Right atrium auricular region (tissue), 2 donors: ENCODE data around the gene CTAG1A. TPM values are rescaled to one million over a fixed set of nuclear protein-coding genes. Genes with fewer than 3 reads are reported as not detected.
"Not testable (repeated sequence)": the region's sequence is repeated elsewhere in the genome, so short reads cannot be mapped to it uniquely, and the experiment has no call there.

Experiments
- DNase-seq: peaks from one replicate; pipeline ENCODE4 v3.0.0-alpha.2; 2019; ENCODE audit warnings: low spot score
- H3K27ac ChIP-seq, 2 donors: fragments of 200-600 bp; sonication (generic); 1 replicate in 1 of 2; 2 replicates in 1 of 2; pipeline ENCODE4 v1.5.1; 2016 to 2019
- H3K27me3 ChIP-seq, 2 donors: fragments of 200-600 bp; sonication (generic); one replicate each; pipeline versions ENCODE4 v1.5.1 to v1.6.0; 2017 to 2019
- H3K36me3 ChIP-seq: fragments of 200-600 bp; sonication (generic); one replicate; pipeline ENCODE4 v1.5.1; 2016
- H3K4me1 ChIP-seq, 2 donors: fragments of 200-600 bp; sonication (generic); one replicate each; pipeline versions ENCODE4 v1.5.1 to v1.6.0; 2017 to 2019
- H3K4me3 ChIP-seq, 2 donors: fragments of 200-600 bp; sonication (generic); 1 replicate in 1 of 2; 2 replicates in 1 of 2; pipeline ENCODE4 v1.5.1; 2017 to 2019; ENCODE audit warnings: mild to moderate bottlenecking in 1 of 2, moderate library complexity in 1 of 2
- H3K9me3 ChIP-seq, 2 donors: fragments of 200-600 bp; sonication (generic); one replicate each; pipeline ENCODE4 v1.5.1; 2019
- CTCF ChIP-seq, 2 donors: fragments of 200-600 bp; sonication (generic); IDR thresholded peaks; one replicate each; pipeline ENCODE4 v1.5.1; 2019; ENCODE audit warnings: antibody characterized with exemption in 2 of 2
- total RNA-seq, 2 donors: library from RNA; depleted of rRNA; stranded (reverse); fragments of >200 nt; gene quantifications; one replicate each; pipeline ENCODE4 v1.1.0, GENCODE V29; 2016

Gene CTAG1A
- total RNA-seq, 2 donors from 2014 or later, result not detected

GRCh38 chrX:154602766-154603437 lies 18.0 kb downstream of the CTAG1A start:
- H3K36me3 ChIP-seq, result no peaks in the 10 kb centered on the region
- H3K4me1 ChIP-seq, result no peaks in the 10 kb centered on the region
- no peak overlapping the region for H3K27ac ChIP-seq
- no peaks in the 10 kb centered on the region for H3K9me3 ChIP-seq
- no peak overlapping the region for H3K4me3 ChIP-seq
- no peak for DNase-seq
- H3K27me3 ChIP-seq, result no peaks in the 10 kb centered on the region
- no peak for TF ChIP-seq CTCF (IDR thresholded peaks at IDR 0.05)

GRCh38 chrX:154603438-154604430 lies 18.8 kb downstream of the CTAG1A start:
- H3K36me3 ChIP-seq, result no peaks in the 10 kb centered on the region
- DNase-seq, result no peak
- no peak overlapping the region for H3K27ac ChIP-seq
- no peak overlapping the region for H3K4me3 ChIP-seq
- no peaks in the 10 kb centered on the region for H3K4me1 ChIP-seq
- H3K27me3 ChIP-seq, result no peaks in the 10 kb centered on the region
- H3K9me3 ChIP-seq, result no peaks in the 10 kb centered on the region
- no peak for TF ChIP-seq CTCF (IDR thresholded peaks at IDR 0.05)

- TF ChIP-seq CTCF (IDR thresholded peaks at IDR 0.05), result no peak
- Histone ChIP-seq H3K27ac (no peak overlapping the region), H3K4me3 (no peak overlapping the region), H3K4me1 (no peaks in the 10 kb centered on the region), H3K36me3 (no peaks in the 10 kb centered on the region), H3K27me3 (no peaks in the 10 kb centered on the region), H3K9me3 (no peaks in the 10 kb centered on the region)
- DNase-seq, result no peak
These were observed 20.6 kb downstream of the CTAG1A start for GRCh38 chrX:154605566-154605965.

GRCh38 chrX:154607370-154607769 lies 22.4 kb downstream of the CTAG1A start:
- Histone ChIP-seq H3K36me3 (no peaks in the 10 kb centered on the region), H3K27ac (no peak overlapping the region), H3K4me1 (no peaks in the 10 kb centered on the region), H3K4me3 (no peak overlapping the region), H3K9me3 (no peaks in the 10 kb centered on the region), H3K27me3 (no peaks in the 10 kb centered on the region)
- no peak for DNase-seq
- no peak for TF ChIP-seq CTCF (IDR thresholded peaks at IDR 0.05)

DNA sequence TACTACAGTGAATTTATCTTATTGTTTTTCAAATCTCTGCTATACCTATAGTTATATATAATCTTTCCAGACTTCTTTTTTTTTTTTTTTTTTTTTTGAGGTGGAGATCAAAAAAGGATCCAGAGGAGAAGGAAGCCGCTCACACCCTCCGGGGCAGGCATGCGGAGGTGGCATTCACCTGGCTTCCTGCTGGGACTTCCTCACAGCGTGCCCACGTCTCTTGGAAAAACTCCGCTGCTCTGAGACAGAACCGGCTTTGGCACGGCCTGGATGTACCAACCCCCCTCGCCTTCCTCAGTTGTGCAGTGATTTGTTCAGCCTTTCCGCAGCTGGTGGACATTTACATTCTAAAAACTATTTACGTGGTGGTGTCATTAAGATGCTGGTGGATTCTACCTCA lies 23.0 kb downstream of the CTAG1A start:
- not testable (repeated sequence) for H3K4me3 ChIP-seq, H3K27ac ChIP-seq, H3K4me1 ChIP-seq, DNase-seq, H3K27me3 ChIP-seq, H3K36me3 ChIP-seq, H3K9me3 ChIP-seq

DNA sequence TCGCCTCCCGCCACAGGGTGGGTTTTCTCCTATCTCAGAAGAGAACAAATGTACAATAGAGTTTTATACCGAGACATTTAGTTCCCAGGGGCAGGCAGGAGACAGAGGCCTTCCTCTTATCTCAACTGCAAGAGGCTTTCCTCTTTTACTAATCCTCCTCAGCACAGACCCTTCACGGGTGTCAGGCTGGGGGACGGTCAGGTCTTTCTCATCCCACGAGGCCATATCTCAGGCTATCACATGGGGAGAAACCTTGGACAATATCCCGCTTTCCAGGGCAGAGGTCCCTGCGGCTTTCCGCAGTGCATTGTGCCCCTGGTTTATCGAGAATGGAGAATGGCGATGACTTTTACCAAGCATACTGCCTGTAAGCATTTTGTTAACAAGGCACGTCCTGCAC lies 23.9 kb downstream of the CTAG1A start:
- H3K27ac ChIP-seq, H3K4me1 ChIP-seq, H3K9me3 ChIP-seq, H3K4me3 ChIP-seq, DNase-seq, H3K27me3 ChIP-seq, H3K36me3 ChIP-seq: not testable (repeated sequence)

- H3K27me3 ChIP-seq, H3K4me1 ChIP-seq, H3K36me3 ChIP-seq, H3K9me3 ChIP-seq, DNase-seq, H3K4me3 ChIP-seq, H3K27ac ChIP-seq: not testable (repeated sequence)
These were observed 26.2 kb downstream of the CTAG1A start for GRCh38 chrX:154611146-154611545.

GRCh38 chrX:154613586-154613985 lies 28.7 kb downstream of the CTAG1A start:
- not testable (repeated sequence) for H3K27ac ChIP-seq, DNase-seq, H3K4me1 ChIP-seq, H3K36me3 ChIP-seq, H3K27me3 ChIP-seq, H3K4me3 ChIP-seq, H3K9me3 ChIP-seq

DNA sequence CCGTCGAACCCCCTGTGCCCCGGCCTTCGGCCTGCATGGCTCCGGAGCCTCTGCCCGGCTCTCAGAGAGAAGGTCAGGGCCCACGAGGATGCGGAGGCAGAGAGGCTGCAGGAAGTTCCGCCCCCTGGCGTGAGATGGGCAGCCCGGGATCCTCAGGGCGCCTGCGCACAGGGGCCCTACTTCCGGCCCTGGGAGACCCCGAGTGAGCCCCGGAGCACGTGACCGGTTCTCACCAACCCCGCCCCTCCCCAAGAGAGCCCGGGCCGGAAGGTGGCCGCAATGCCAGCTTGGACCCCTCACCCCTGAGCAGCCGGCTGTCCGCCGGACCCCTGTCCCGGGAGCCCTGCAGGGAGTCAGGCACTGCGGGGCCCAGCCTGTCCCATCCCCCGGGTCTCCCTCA lies 34.2 kb downstream of the CTAG1A start, which contains the start of gene CTAG1B:
CTAG1B (minus strand) TSS at position 101 of the 400 bp plus-strand sequence; CDS start at position 37, 64 bp downstream.
- not testable (repeated sequence) for DNase-seq, H3K4me3 ChIP-seq, H3K4me1 ChIP-seq, H3K27me3 ChIP-seq, H3K36me3 ChIP-seq, H3K9me3 ChIP-seq, H3K27ac ChIP-seq

DNA sequence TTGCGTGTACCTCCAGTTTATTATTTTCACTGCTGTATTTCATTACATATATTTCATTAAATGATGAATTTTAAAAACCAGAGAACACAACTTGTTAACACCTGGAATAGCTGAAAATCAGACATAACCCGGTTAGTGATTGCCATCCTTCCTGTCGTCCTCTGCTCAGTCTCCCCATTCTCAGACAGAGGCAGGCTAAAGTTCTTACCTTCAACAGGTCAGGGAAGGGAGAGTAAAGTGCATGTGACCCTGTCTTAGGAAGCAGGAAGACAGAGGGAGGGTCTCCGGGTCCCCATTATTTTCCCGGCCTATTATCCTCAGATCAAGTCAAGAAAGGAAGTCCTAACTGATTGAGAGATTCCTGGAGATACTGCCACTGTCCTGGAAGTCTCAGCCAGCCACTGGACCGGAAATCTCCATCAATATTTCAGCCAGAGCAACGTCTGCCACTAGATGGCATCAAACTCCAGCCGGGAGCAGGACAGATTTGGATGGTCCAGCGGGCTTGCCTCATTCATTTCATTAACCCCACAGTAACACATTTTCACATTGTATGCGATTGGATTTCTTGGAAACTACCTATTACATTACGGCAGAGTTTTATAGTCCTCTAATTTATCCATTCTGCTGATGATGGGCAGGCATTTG lies 36.0 kb downstream of the CTAG1A start:
- not testable (repeated sequence) for H3K4me1 ChIP-seq, H3K9me3 ChIP-seq, H3K27me3 ChIP-seq, DNase-seq, H3K36me3 ChIP-seq, H3K27ac ChIP-seq, H3K4me3 ChIP-seq
